IPS DF 19.7 (cell line): ENCODE data around the gene C9orf43.

Experiments used
- DNase-seq: peaks from one replicate; pipeline ENCODE4 v3.0.0-alpha.2; 2013; ENCODE audit warnings: low read depth, low spot score

The C9orf43 gene

DNA sequence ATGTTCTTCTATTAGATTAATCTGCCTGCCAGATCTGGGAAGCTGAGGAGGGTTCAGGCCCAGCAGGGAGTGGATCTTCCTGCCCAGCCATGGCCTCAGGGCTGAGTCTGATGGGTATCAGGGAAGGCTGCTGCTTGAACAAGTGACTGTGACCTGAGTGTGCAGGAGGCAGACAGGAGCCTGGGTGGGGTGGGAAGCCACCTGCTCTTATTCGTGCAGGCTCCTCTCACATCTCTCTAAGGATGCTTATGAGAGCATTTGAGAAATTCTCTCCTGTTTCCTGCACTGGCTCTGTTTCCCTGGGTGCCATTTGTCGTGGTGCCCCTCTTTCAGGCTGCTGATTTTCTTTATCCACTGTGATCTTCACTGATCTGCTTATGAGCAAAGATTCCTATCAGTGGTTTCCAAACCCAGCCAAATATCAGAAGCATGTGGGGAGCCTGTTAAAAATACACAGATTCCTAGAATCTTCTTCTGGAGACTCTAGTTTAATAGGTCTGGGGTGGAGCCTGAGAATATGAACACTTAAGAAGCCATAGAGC, 55.1 kb downstream of the C9orf43 start:
- no peak for DNase-seq

DNA sequence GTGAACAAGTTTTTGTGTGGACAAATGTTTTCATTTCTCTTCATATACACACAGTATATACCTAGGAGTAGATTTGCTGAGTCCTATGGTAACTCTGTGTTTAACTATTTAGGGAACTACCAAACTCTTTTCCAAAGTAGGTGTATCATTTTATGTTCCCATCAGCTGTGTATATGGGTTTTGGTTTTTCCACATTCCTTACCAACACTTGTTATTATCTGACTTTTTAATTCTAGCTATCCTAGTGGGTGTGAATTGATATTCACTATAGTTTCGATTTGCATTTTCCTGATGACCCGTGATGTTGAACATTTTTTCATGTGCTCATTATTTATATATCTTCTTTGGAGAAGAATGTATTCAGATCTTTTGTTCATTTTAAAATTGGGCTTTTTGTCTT, 56.6 kb downstream of the C9orf43 start:
- DNase-seq = no peak

DNA sequence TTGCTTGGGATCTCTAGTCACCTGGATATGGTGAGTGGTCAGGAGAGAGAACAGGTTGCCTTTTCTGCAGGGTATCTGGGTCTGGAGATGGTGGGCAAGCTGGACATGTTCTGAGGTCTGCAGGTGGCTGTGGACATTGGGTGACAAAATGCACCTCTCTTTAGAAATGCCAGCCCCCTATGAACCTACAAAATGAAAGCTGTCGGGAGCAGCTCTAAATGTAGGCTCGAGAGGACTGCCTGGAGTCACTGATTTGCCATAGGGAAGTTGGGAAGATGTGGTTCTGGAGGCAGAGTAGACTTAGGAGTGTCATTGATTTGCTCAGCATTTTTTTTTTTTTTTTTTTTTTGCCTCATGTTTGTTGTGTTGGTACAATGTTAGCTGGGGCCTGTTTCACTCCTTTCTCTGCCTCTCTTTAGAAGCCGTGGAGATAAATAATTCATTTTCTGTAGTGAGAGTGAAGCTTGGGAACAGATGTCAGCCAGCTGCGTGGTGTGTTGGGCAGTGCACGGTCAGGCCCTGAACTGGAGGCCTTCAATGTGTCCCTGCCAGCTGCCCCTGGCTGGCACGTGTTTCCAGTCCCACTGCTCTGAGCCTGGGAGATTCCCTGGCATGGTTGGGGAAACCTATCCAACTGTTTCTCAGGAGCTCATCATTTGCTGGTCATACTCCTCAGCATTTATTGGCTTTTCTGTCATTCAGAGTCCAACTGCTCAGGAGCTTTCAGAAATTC, 58.3 kb downstream of the C9orf43 start:
- no peak for DNase-seq

DNA sequence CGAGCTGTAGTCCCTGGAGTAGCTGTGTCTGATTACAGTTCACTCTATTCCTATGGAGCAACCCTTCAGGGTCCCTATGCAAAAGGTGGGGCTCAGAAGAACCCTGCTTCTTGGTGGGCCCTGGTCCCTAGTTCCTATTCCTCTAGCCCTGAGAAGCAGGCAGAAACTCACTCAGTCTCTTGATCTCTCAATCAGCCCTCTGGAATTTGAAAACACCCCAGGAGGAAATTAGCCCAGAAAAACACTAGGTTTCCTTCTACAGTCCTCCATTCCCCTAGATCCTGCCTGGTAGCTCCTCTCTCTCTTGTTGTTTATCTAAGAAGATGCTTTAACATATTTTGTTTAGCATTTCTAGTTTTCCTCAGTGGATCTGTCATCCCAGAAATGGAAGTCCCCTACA, 60.6 kb downstream of the C9orf43 start:
- no peak for DNase-seq

DNA sequence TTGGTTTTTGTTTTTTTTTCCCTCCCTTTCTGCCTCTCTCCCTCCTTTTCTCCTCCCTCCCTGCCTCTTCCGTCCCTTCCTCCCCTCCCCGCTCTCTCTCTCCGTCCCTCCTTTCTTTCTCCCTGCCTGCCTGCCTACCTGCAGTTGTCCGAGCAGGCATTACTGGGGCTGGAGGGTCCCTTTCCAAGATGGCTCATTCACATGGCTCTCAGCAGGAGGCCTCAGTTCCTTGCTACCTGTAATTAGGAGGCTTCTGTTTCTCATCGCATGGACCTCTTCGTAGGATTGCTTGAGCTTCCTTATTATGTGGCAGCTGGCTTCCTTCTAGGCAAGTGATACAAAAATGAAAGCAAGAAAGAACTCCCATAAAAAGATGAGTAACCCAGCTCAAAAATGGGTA, 61.0 kb downstream of the C9orf43 start:
- no peak for DNase-seq

DNA sequence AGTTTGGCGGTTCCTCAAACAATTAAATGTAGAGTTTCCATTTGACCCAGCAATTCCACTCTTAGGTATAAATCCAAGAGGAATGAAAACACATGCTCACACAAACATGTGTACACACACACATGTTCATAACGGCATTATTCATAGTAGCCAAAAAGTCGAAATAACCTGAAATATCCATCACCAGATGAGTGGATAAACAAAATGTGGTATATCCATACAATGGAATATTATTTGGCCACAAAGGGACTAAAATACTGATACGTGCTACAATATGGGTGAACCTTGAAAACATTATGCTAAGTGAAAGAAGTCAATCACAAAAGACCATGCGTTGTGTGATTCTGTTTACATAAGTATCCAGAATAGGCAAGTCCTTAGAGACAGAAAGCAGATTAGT, 61.7 kb downstream of the C9orf43 start:
- DNase-seq = no peak

DNA sequence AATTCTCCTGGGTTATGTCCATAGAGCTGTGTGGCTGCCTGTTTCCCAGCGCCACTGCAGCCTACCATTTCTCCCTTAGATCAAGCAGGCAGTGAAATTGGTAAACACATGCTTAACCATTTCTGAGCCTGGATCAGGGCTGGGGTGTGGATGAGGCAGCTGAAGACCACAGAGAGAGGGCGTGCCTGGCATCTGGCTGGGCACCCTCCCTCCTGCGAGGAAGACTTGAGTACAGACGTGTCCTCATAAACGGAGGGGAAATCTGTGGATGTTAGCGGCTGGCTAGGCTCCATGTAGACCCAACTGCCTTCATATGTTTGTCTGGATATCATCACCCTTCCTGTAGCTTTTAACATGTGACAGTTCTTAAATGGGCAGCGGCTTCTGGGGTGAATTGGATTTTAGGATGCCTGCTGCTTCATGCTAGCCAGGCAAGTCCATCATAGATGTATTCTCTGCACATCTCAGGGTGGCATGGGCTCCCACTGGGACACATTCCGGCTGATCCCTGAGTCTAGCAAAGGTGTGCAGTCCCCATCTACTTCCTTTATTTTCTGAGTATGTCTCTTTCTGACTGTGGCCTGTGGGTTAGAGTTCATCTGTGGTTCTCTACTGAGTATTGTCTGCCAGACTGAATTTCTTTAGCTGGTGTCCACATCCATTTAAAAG, 63.9 kb downstream of the C9orf43 start:
- no peak for DNase-seq

DNA sequence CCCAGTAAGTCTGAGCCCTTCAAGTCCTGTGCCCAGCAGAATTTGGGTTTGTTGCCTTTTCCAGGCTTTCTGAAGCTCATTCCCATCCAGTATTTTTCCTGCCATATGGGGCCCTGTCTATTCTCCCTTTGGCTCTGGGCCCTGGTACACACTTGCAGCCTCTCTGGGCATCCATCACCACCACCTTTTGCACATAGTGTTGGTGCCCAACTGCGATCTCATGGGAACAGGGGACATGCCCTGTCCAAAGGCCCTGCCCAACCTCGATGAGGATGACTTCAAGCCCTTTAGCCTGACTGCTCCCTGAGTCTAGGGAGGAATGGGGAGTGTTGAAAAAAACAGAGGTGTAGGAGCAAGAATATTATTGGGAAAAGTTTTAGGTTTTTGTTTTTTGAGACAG, 64.5 kb downstream of the C9orf43 start:
- DNase-seq = no peak

DNA sequence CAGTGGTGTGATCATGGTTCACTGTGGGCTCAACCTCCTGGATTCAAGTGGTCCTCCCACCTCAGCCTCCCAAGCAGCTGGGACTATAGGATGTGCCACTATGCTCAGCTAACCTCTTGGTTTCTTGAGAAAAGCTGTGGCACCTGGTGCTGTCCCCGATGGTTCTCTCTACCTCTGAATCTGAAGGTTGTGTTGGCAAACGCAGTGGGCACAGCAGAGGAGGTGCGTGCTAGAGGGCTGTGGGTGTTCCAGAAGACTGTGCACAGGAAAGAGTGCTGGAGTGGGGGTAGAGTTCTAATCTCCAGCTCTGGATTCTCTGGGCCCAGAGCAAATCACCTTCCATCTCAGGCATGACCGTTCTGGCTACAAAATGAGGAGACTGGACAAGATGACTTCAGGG, 65.4 kb downstream of the C9orf43 start:
- no peak for DNase-seq

DNA sequence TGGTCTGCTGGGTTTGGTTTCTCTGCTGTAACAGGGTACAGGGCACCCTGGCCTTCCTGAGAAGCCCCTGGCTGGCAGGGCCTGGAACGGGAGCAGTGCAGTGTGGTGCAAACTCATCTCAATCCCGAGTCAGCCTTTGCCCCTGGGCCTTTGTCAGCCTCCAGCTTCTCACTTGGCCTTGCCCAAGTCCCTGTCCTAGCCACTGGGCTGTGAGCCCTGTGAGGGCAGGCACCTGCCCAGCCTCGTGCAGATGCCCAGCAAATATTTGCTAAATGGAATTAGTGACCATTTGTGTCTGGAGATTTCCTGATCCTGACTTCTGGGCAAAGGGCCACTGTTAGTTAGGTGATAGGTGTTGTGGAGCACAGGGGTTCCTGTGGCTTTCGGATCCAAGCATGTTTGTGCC, 66.0 kb downstream of the C9orf43 start:
- DNase-seq = no peak

DNA sequence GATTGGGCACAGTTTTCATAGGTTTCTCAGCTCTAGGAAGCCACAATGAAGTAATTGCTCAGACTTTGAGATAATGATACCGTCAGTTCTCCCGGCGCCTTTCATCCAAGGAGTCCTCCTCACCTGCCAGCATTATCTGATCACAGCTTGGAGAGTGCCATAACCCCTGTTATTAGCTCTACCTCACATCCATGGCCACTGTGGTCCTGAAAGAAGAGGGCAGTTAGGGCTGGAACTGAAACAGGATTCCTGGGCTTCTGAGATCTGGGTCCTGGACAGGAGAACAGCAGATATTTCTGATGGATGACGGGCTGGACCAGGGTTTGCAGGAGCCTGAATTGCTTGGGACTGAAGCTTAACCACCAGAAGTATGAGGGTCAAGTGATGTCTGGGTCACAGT, 66.5 kb downstream of the C9orf43 start:
- no peak for DNase-seq

DNA sequence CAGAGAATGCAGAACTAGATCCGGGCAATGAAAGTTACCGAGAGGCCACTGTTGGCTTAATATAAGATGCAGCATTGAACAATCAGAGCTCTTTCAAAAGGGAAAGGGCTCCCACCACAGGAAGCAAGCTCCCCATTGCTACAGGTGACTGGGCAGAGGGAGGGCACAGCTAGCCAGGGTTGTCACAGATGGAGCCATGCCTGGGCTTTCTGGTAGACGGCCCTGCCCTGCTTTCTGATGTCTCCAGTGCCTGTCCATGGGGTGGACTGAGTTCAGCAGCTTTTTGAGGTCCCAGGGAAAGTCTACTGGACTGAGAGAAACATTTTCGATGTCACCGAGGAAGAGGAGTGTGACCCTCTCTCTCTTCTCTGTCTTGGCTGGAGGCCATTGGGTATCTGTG, 67.1 kb downstream of the C9orf43 start:
- no peak for DNase-seq

DNA sequence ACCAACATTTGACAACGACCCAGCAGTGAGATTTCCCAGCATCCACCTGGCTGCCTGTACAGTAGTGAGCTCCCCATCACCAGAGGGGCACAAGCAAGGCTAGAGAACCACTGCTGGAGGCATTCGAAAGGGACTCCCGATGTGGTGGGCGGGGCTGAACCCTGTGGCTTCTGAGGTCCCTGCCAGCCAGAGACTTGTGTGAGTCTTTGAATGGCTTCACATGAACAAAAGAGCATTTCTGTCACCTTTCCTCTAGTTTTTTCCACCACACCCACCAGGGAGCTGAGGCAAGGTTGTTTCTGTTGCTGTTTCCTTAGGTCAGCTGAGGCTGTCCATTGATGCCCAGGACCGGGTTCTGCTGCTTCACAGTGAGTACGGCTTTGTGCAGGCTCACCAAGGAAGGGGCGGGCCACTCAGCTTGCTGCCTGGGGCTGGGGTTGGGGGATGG, 68.7 kb downstream of the C9orf43 start:
- DNase-seq = no peak
